Endodermal cell (in vitro differentiated cells): ENCODE data around the gene GNG13. TPM values are rescaled to one million over a fixed set of nuclear protein-coding genes. Genes with fewer than 3 reads are reported as not detected.

ENCODE experiments used
- DNase-seq: peaks from one replicate; pipeline ENCODE4 v3.0.0-alpha.2; 2017
- H3K27ac ChIP-seq: 2 replicates; pipeline ENCODE4 v1.5.1; 2013; ENCODE audit warnings: mild to moderate bottlenecking, low read depth, low read length, moderate library complexity
- H3K27me3 ChIP-seq: 2 replicates; pipeline ENCODE4 v1.6.1; 2013; ENCODE audit warnings: mild to moderate bottlenecking, low read length, moderate library complexity; ENCODE audit not compliant: insufficient read depth, control insufficient read depth, poor library complexity, severe bottlenecking
- H3K36me3 ChIP-seq: 2 replicates; pipeline ENCODE4 v1.7.0; 2013; ENCODE audit warnings: mild to moderate bottlenecking, low read length, moderate library complexity; ENCODE audit not compliant: control insufficient read depth, insufficient read depth
- H3K4me1 ChIP-seq: one replicate; pipeline ENCODE4 v1.7.0; 2013; ENCODE audit warnings: low read length; ENCODE audit not compliant: control insufficient read depth, insufficient read depth
- H3K4me3 ChIP-seq: 2 replicates; pipeline ENCODE4 v1.5.1; 2013; ENCODE audit warnings: mild to moderate bottlenecking, low read length, moderate library complexity
- H3K9ac ChIP-seq: 2 replicates; pipeline ENCODE4 v1.6.1; 2013; ENCODE audit warnings: mild to moderate bottlenecking, low read length, moderate library complexity; ENCODE audit not compliant: poor library complexity, severe bottlenecking; ENCODE audit errors: extremely low read depth
- H3K9me3 ChIP-seq: 2 replicates; pipeline ENCODE4 v1.6.1; 2013; ENCODE audit warnings: mild to moderate bottlenecking, low read length, moderate library complexity; ENCODE audit not compliant: control insufficient read depth
- H3K27ac Mint-ChIP-seq: 2 replicates; pipeline ENCODE4 v1.8.0; 2020; ENCODE audit warnings: mixed read lengths
- H3K27me3 Mint-ChIP-seq: 2 replicates; pipeline ENCODE4 v1.8.0; 2021; ENCODE audit warnings: mild to moderate bottlenecking, mixed read lengths; ENCODE audit not compliant: insufficient read depth
- H3K36me3 Mint-ChIP-seq: 2 replicates; pipeline ENCODE4 v1.8.0; 2020; ENCODE audit warnings: low read depth, mixed read lengths
- H3K4me1 Mint-ChIP-seq: 2 replicates; pipeline ENCODE4 v1.8.0; 2020; ENCODE audit warnings: mixed read lengths
- H3K4me3 Mint-ChIP-seq: 2 replicates; pipeline ENCODE4 v1.8.0; 2020; ENCODE audit warnings: mild to moderate bottlenecking, moderate library complexity, mixed read lengths
- H3K9me3 Mint-ChIP-seq: 2 replicates; pipeline ENCODE4 v1.8.0; 2020; ENCODE audit warnings: mild to moderate bottlenecking, mixed read lengths
- CTCF ChIP-seq: fragments of 200-600 bp; sonication (generic); conservative IDR thresholded peaks from 2 replicates; pipeline ENCODE4 v1.5.0; 2021; ENCODE audit warnings: antibody characterized with exemption, mild to moderate bottlenecking
- WGBS, 2 experiments: methylation state at CpG; one replicate each; pipeline versions ENCODE4 v1.1.5 to v1.1.7; 2013; ENCODE audit warnings: missing lambda C conversion rate in 2 of 2, mixed read lengths in 1 of 2; ENCODE audit not compliant: insufficient coverage in 1 of 2, insufficient read length in 1 of 2; 5-methylcytosine and 5-hydroxymethylcytosine counted together
- total RNA-seq, 2 donors: library from RNA; stranded (reverse); fragmentation: NEBNext Ultra II Directional in 1 of 2; extraction: Animal tissue kit (Norgen Biotek cat#: 25700) in 1 of 2; gene quantifications; 2 replicates in 1 of 2; 3 replicates in 1 of 2; pipeline ENCODE4 v1.2.1, GENCODE V29; 2021

GNG13 gene
- total RNA-seq, 2 donors from 2014 or later: not detected

- H3K9me3 Mint-ChIP-seq: no peaks in the 10 kb centered on the region
- no peaks in the 10 kb centered on the region for H3K36me3 Mint-ChIP-seq
- H3K27me3 Mint-ChIP-seq: peaks cover 6% of the 10 kb centered on the region
- H3K4me3 Mint-ChIP-seq: no peak overlapping the region
- H3K4me1 ChIP-seq: no peaks in the 10 kb centered on the region
- WGBS, 2 experiments: 78 to 85% methylated on average over 6 to 13 of the region's 13 CpGs
- H3K27ac ChIP-seq: no peak overlapping the region
- H3K4me1 Mint-ChIP-seq: no peaks in the 10 kb centered on the region
- H3K9ac ChIP-seq: no peak overlapping the region
- H3K9me3 ChIP-seq: no peaks in the 10 kb centered on the region
- H3K27me3 ChIP-seq: peaks cover 3% of the 10 kb centered on the region
- no peak overlapping the region for H3K27ac Mint-ChIP-seq
- no peak overlapping the region for H3K4me3 ChIP-seq
- DNase-seq: no peak
- no peaks in the 10 kb centered on the region for H3K36me3 ChIP-seq
- TF ChIP-seq CTCF: no peak
Observed at GRCh38 chr16:779561-779960, 21.0 kb downstream of the GNG13 start.

- Mint-ChIP-seq H3K36me3 (no peaks in the 10 kb centered on the region), H3K4me1 (no peaks in the 10 kb centered on the region), H3K4me3 (no peak overlapping the region), H3K27ac (no peak overlapping the region), H3K27me3 (peaks cover 6% of the 10 kb centered on the region), H3K9me3 (no peaks in the 10 kb centered on the region)
- Histone ChIP-seq H3K4me3 (no peak overlapping the region), H3K27ac (no peak overlapping the region), H3K27me3 (peaks cover 3% of the 10 kb centered on the region), H3K9me3 (no peaks in the 10 kb centered on the region), H3K4me1 (no peaks in the 10 kb centered on the region), H3K36me3 (no peaks in the 10 kb centered on the region), H3K9ac (no peak overlapping the region)
- no peak for TF ChIP-seq CTCF
- no peak for DNase-seq
- 86 to 93% methylated on average over 6 of the region's 6 CpGs for WGBS, 2 experiments
Observed at GRCh38 chr16:778909-779527, 21.5 kb downstream of the GNG13 start.

GRCh38 chr16:778447-778846 is 22.1 kb downstream of the GNG13 start:
- peaks cover 3% of the 10 kb centered on the region for H3K27me3 ChIP-seq
- Mint-ChIP-seq H3K27me3 (peaks cover 6% of the 10 kb centered on the region), H3K4me1 (no peaks in the 10 kb centered on the region), H3K4me3 (no peak overlapping the region), H3K9me3 (no peaks in the 10 kb centered on the region), H3K27ac (no peak overlapping the region), H3K36me3 (no peaks in the 10 kb centered on the region)
- no peak for TF ChIP-seq CTCF
- no peak for DNase-seq
- no peak overlapping the region for H3K9ac ChIP-seq
- H3K27ac ChIP-seq: no peak overlapping the region
- no peak overlapping the region for H3K4me3 ChIP-seq
- no peaks in the 10 kb centered on the region for H3K4me1 ChIP-seq
- no peaks in the 10 kb centered on the region for H3K9me3 ChIP-seq
- WGBS, 2 experiments: 93 to 96% methylated on average over 4 to 11 of the region's 11 CpGs
- H3K36me3 ChIP-seq: no peaks in the 10 kb centered on the region
